Lung (tissue), 12 donors: ENCODE measurements around the gene FBXL19. TPM values are rescaled to one million over a fixed set of nuclear protein-coding genes. Genes with fewer than 3 reads are reported as not detected.

ENCODE experiments used
- ATAC-seq: fragments of 200-7000 bp; cut with Tn5 transposase; one replicate; pipeline ENCODE4 v1.9.1; 2020; ENCODE audit warnings: moderate number of reproducible peaks; ENCODE audit not compliant: insufficient read depth, low FRiP score
- DNase-seq, 3 donors: peaks; one replicate each; pipeline ENCODE4 v3.0.0-alpha.2; 2013 to 2017
- H3K27ac ChIP-seq, 2 donors: one replicate each; pipeline ENCODE4 v1.5.1; 2013; ENCODE audit warnings: mild to moderate bottlenecking in 2 of 2, moderate library complexity in 2 of 2, control low read depth in 1 of 2, inconsistent platforms in 1 of 2, low read depth in 1 of 2, low read length in 1 of 2
- H3K27me3 ChIP-seq, 3 donors: one replicate each; pipeline ENCODE4 v1.5.1; 2013; ENCODE audit warnings: low read length in 2 of 3; ENCODE audit not compliant: control insufficient read depth in 3 of 3, insufficient read depth in 3 of 3
- H3K36me3 ChIP-seq, 4 donors: one replicate each; pipeline ENCODE4 v1.5.1; 2013; ENCODE audit warnings: low read length in 4 of 4, mild to moderate bottlenecking in 1 of 4, moderate library complexity in 1 of 4; ENCODE audit not compliant: control insufficient read depth in 4 of 4, insufficient read depth in 4 of 4
- H3K4me1 ChIP-seq, 5 donors: one replicate each; pipeline ENCODE4 v1.5.1; 2013; ENCODE audit warnings: low read length in 5 of 5, mild to moderate bottlenecking in 2 of 5, moderate library complexity in 1 of 5; ENCODE audit not compliant: control insufficient read depth in 5 of 5, insufficient read depth in 5 of 5
- H3K4me3 ChIP-seq: one replicate; pipeline ENCODE4 v1.5.1; 2013; ENCODE audit warnings: mild to moderate bottlenecking, control low read depth, moderate library complexity
- H3K9ac ChIP-seq, 2 donors: one replicate each; pipeline ENCODE4 v1.5.1; 2013; ENCODE audit warnings: low read length in 2 of 2, control low read depth in 1 of 2; ENCODE audit not compliant: insufficient read depth in 1 of 2
- H3K9me3 ChIP-seq, 4 donors: one replicate each; pipeline ENCODE4 v1.5.1; 2013; ENCODE audit warnings: low read length in 3 of 4, mild to moderate bottlenecking in 1 of 4, moderate library complexity in 1 of 4; ENCODE audit not compliant: control insufficient read depth in 4 of 4, insufficient read depth in 3 of 4
- WGBS, 2 donors: extraction: QIAGEN DNeasy Blood & Tissue Kit; methylation state at CpG; one replicate each; pipeline ENCODE4 v1.1.7; 2013; 5-methylcytosine and 5-hydroxymethylcytosine counted together
- polyA plus RNA-seq, 2 donors: library from polyadenylated mRNA; stranded (reverse); fragments of 200-250 nt; gene quantifications; one replicate each; pipeline ENCODE4 v1.2.1, GENCODE V29; 2013
- total RNA-seq, 2 donors: library from RNA; depleted of rRNA in 1 of 2; stranded (reverse); fragments of >200 nt in 1 of 2; gene quantifications; one replicate each; pipeline ENCODE4 v1.2.1, GENCODE V29; 2014 to 2021
- TF ChIP-seq, protein P1 (sequence below): IDR thresholded peaks from 2 replicates; pipeline ENCODE4 v1.5.1; 2012; ENCODE audit warnings: mild to moderate bottlenecking; ENCODE audit errors: control extremely low read depth, extremely low read depth
- donor health status: control.
- donor health status: control.
- donor health status: Bipolar disorder and iron deficiency.
- donor health status: healthy.
- donor health status: DM: yes; HTN: yes; CAD: no.

The FBXL19 gene
- total and polyA plus RNA-seq, 4 donors: 10.3 to 17.3 (median 13.2) TPM

GRCh38 chr16:30926937-30927788 is 3.8 kb downstream of the FBXL19 start:
- Histone ChIP-seq H3K4me3 (no peak overlapping the region), H3K36me3 (peaks cover 2 to 32% (median 12%) of the 10 kb centered on the region in 4 donors), H3K27ac (no peak overlapping the region), H3K9me3 (peaks cover 0 to 2% (median 0%) of the 10 kb centered on the region in 4 donors), H3K4me1 (peaks cover 0 to 8% (median 7%) of the 10 kb centered on the region in 5 donors), H3K27me3 (no peaks in the 10 kb centered on the region), H3K9ac (no peak overlapping the region)
- no peak for DNase-seq
- WGBS, 2 donors: 91 to 93% methylated on average over 22 of the region's 22 CpGs
- ATAC-seq: no peak
- TF ChIP-seq, protein P1, sequence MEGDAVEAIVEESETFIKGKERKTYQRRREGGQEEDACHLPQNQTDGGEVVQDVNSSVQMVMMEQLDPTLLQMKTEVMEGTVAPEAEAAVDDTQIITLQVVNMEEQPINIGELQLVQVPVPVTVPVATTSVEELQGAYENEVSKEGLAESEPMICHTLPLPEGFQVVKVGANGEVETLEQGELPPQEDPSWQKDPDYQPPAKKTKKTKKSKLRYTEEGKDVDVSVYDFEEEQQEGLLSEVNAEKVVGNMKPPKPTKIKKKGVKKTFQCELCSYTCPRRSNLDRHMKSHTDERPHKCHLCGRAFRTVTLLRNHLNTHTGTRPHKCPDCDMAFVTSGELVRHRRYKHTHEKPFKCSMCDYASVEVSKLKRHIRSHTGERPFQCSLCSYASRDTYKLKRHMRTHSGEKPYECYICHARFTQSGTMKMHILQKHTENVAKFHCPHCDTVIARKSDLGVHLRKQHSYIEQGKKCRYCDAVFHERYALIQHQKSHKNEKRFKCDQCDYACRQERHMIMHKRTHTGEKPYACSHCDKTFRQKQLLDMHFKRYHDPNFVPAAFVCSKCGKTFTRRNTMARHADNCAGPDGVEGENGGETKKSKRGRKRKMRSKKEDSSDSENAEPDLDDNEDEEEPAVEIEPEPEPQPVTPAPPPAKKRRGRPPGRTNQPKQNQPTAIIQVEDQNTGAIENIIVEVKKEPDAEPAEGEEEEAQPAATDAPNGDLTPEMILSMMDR: no peak

DNA sequence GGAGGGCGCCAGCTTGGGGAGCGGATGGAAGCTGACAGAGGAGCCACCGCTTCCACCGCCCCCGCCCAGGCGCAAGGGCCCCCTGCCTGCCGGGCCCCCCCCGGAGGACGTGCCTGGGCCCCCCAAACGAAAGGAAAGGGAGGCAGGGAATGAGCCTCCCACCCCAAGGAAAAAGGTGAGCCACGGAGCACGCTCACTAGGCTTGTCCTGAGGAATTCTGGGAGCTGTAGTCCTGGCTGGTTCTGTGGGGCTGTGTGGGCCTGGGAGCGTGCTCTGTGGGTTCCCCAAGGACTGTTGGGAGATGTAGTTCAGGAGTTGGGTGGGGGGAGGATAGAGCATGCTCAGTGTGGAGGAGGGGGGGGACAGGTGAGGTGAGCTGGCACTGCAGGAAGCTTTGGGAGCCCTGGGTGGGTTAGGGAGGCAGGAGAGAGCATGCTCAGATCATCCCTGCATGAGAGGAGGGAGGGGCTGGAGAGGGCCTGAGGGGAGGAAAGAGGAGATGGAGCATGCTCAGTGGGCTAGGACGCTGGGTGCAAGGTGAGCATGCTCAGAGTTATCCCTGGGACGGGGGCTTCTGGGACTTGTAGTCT is 4.5 kb downstream of the FBXL19 start:
- DNase-seq: peak; percentile 76 to 81 (median 79)
- H3K27me3 ChIP-seq: no peaks in the 10 kb centered on the region
- no peak for ATAC-seq
- H3K36me3 ChIP-seq: peaks cover 3 to 35% (median 15%) of the 10 kb centered on the region in 4 donors
- TF ChIP-seq, protein P1: no peak
- H3K9ac ChIP-seq: no peak overlapping the region
- peaks cover 0 to 8% (median 7%) of the 10 kb centered on the region in 5 donors for H3K4me1 ChIP-seq
- H3K27ac ChIP-seq: no peak overlapping the region
- no peak overlapping the region for H3K4me3 ChIP-seq
- WGBS, 2 donors: 73 to 79% methylated on average over 15 of the region's 15 CpGs
- peaks cover 0 to 2% (median 0%) of the 10 kb centered on the region in 4 donors for H3K9me3 ChIP-seq

DNA sequence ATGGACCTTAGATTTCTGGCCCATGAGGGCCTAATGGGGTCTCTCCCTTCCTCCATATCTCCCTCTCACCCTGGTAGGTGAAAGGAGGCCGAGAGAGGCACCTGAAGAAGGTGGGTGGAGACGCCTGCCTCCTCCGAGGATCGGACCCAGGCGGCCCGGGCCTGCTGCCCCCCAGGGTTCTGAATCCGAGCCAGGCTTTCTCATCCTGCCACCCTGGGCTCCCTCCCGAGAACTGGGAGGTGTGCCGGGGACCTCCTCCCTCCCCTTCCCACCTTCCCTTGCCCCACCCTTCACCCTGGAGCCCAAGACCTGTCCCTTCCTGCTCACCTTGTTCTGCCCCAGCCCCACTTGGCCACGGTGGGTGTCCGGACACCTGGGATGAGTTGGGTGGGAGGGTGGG is 5.0 kb downstream of the FBXL19 start:
- H3K9ac ChIP-seq: no peak overlapping the region
- H3K4me1 ChIP-seq: peaks cover 0 to 8% (median 7%) of the 10 kb centered on the region in 5 donors
- 91 to 93% methylated on average over 11 of the region's 11 CpGs for WGBS, 2 donors
- H3K27ac ChIP-seq: no peak overlapping the region
- TF ChIP-seq, protein P1: no peak
- ATAC-seq: no peak
- H3K27me3 ChIP-seq: no peaks in the 10 kb centered on the region
- DNase-seq: no peak
- H3K4me3 ChIP-seq: no peak overlapping the region
- H3K36me3 ChIP-seq: peaks cover 3 to 35% (median 14%) of the 10 kb centered on the region in 4 donors
- H3K9me3 ChIP-seq: peaks cover 0 to 2% (median 0%) of the 10 kb centered on the region in 4 donors
